ENCODE data around the gene ADGRL1.

ADGRL1 gene

DNA sequence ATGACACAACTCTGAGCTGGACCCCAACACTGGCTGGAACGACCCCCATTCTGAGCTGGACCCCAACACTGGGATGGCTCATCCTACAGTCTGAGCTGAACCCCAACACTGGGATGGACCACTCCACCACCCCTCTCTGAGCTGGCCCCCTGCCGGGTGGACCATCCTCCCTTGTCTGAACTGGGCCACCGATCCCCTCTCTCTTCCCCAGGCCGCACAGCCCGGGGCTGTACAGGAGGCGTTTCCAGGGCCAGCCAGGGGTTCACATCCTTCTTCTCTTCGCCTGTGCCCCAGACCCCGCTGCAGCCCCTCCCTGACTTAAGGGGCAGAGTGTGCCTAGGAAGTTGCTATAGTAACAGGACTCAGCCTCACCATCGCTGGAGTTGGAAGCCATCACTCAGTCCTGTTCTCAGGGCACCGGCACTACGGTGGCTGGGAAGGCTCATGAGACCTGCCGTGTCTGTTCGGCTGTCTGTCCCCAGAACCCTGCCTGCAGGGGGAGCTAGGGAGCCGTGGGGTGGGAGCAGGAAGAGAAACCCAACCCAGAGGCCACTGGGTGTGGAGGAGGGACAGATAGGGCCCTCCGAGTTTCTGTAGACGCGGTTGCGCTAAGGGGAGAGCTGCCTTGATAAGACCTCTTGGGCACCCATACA lies 92.1 kb downstream of the ADGRL1 start:
- DNase-seq (ENCODE audit: low read depth in 2 of 3, low spot score in 1 of 3), result peak; percentile 44 to 50 (median 46)

DNA sequence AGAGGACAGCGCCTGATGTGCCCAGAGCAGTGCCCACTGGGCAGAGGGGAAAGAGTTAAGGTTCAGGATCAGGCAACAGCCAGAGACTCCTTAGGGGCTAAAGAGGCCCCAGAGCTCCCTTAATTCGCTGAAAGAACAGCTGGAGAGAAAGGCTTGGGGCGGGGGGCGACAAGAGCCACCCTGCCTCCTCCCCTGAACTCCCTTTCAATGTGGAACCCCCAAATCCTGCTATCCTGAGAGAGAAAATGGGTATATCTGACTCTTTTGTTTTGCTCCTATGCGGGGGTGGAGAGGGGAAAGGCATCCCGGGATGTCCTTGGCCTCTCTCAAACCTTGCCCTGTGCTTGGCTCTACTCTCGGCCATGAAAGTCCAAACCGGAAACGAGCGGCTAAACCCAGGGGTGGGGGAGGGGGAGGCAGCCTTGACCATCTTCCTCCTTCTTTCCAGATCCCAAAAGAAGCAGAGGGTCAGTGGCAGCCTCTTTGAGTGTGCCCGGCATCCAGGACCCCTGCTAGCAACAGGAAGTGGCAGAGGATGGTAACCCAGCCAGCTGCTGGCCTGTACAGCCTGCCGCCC lies 93.1 kb downstream of the ADGRL1 start:
- DNase-seq (ENCODE audit: low read depth in 2 of 3, low spot score in 1 of 3), result no peak

DNA sequence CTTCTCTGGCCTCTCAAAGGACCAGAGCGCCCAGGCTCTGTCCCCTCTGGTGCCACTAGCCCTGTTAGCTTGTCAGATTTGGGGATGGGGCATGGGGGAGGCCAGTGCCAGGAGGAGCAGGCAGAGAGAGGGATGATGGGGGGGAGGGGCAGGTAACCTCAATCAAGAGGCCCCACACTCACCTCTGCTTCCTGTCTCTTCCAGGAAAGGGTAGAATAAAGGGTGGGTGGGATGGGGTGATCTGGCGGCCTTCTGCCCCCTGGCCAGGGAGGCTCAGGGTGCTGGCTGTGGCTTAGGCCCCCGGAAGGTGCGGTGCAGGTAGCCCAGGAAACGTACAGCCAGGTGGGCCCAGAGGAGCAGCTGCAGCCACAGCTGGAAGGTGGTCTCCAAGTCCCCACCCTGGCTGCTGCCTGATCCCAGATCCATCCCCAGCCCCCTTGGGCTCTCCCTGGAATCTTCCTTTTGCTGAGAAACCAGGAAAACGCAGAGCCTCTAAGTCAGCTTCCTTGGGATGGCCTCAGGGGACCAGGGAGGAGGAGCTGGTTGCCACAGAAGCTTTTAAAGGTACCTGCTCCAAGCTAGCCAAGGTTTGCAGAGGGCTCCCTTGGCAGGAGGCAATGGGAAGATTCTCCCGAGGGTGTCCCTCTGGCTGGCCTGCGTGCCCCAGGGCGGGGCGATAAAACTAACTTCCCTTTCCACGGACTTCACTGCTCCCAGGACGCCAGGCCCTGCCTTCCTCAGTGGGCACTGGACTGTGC lies 93.7 kb downstream of the ADGRL1 start:
- DNase-seq (ENCODE audit: low read depth in 2 of 3, low spot score in 1 of 3), result no peak

DNA sequence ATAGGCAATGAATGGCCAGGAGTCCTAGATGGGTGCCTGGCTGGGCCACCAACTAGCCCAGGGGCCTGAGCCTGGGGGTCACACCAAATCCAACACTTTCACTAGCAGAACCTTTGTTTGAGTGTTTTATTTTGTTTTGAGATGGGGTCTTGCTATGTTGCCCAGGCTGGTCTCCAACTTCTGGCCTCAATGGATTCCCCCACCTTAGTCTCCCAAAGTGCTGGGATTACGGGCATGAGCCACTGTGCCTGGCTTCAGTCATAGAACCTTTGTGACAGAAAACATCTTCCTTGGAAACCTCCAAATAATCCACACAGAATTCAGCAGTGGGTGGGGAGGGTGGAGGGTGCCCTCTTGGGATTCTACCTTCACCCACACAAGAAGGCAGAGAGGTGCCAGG lies 94.5 kb downstream of the ADGRL1 start:
- no peak for DNase-seq (ENCODE audit: low read depth in 2 of 3, low spot score in 1 of 3)

DNA sequence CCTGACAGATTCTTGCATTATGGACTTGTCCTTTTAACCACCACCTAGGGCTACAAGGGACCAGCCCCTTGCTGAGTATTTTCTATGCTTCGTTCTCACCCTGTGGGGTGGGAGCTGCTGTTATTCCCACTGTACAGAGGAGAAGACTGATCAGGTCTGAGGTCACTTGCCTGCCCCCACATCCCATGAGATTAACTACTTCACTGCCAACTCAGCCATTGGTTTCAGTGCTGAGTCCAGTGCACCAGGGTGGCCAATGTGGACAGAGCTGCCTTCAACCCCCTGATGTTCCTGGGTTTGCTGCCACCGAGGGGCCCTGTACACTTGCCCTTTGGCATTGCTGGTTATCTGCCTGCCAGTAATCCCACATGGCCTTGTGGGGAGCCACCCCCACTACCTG lies 95.3 kb downstream of the ADGRL1 start:
- DNase-seq (ENCODE audit: low read depth in 2 of 3, low spot score in 1 of 3), result no peak

DNA sequence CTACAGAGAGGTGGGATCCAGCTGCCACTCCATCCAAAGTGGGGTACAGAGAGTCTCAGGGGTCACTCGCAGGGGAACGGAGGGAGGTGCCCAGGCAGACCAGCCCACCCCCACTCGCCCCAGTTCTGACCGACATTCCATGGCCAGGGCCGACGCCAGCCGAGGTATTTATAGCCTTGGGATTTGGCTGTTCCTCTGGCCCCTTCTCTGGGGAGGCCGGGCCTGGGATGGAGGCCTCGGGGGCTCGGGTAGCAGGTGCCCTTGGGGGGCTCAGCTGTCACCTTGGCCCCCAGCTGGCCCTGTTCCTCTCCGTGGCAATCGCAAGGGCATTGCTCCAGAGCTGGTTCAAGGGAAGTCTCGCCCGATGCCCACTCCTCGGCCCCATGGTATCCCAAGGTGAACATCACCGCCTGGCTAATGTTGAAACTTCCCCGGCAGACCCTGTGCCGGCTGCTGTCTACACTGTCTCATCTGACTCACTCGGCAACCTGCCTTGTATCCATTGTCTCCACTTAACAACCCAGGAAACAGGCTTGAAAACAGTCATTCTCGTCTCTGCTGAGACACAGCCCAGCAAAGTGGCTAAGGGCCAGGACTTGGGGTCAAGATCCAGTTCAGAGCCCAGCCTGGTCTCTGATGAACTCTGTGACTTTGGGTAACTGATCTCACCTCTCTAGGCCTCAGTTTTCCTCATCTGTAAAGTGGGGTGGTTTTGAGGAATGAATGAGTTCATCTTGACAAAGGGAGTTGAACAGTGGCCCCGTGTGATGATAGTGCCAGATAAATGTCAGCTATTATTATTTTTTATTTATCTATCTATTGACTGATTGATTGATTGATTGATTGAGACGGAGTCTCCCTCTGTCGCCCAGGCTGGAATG lies 98.1 kb downstream of the ADGRL1 start:
- DNase-seq (ENCODE audit: low read depth in 2 of 3, low spot score in 1 of 3), result no peak

DNA sequence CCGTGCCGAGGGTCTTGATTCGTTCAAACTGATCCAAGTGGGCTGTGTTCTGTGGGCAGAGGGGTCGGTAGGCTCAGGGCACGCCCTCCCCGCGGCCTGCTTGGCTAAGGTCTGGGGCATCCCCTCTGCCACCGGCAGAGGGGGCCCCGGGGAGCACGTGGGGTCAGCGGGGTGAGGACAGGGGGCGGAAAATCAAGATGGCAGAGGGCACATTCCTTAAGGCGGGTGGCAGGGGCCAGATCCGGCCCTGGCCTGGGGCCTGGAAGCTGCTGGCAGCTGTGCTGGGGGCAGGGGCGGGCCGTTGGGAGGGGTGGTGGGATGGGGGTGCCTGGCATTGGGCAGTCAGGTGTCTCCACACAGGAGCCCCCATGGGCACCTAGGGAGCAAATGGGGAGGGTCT lies 99.1 kb downstream of the ADGRL1 start:
- DNase-seq (ENCODE audit: low read depth in 2 of 3, low spot score in 1 of 3), result no peak

DNA sequence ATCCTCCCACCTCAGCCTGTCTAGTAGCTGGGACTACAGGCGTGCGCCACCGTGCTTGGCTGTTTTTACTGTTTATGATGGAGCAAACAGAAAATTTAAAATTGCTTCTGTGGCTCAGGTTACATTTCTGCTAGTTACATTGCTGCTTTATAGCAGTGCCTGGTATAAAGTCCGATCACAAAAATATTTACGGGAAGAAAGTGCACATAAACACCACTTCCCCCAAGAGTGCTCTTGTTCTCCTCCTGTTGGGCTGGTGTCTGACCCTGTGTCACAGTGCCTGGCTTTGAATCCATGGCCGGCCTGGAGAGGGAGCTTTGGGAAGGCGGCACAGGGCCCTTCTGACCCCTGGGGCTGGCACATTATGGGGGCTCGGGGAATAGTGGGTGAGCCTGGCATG lies 100.3 kb downstream of the ADGRL1 start:
- no peak for DNase-seq (ENCODE audit: low read depth in 2 of 3, low spot score in 1 of 3)

DNA sequence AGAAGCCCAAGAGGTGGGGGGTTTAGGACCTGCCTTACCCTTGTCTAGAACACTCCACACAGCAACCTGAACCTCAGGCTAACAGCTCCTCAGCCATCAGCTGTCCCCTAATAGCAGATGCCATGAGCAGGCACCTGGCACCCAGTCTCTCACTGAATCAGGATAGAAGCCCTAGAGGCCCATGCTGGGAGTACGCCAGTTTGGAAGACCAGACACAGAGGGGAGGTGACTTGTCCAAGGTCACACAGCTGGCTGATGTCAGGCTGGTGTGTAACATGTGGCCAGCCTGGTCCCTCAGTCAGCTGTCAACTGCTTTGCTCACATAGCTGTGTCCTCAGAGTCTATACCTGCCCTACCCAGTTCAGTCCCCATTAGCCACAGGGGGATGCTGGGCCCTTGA lies 102.7 kb downstream of the ADGRL1 start:
- no peak for DNase-seq (ENCODE audit: low read depth in 2 of 3, low spot score in 1 of 3)

DNA sequence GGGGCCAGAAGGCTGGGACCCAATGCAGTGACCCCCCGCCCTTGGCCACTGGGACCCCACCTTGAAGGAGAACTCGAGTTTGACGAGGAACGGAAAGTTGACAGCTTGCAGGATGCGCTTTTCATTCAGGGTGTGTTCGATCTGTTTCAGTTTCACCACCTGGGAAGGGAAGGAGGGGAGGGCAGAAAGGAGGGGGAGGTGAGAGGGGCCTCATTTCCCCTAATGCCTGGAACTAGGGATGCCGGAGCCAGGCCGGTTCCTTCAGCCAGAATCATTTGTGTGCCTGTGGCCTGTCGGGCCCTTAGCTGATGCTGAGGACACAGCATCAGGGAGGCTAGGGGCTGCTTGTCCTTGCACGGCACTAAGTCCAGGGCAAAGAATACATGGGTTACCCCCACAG lies 103.2 kb downstream of the ADGRL1 start:
- no peak for DNase-seq (ENCODE audit: low read depth in 2 of 3, low spot score in 1 of 3)

DNA sequence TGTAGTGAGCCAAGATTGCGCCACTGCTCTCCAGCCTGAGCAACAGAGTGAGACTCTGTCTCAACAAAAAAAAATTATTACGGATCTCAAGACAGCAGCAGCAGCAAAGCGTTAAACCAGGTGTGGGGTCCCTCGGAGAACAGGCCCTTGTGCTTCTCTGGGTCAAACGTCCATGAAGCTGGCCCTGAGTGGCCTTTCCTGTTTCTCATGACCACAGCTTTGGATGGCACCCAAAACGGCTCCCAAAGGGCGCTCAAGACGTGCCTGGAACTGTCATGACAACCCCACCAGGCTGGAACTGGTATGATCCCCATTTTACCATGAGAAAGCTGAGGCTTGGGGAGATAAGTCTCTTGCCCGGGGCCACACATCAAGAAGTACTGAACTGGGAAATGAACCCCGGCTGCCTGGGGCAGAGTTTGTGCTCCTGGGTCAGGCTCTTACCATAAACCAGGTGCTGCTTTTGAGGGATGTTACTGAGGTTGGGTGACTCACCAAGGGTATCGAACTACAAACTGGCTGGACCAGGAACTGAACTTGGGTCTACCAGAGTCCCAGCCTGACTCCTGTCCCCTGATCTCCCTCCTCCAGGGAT lies 103.8 kb downstream of the ADGRL1 start:
- DNase-seq (ENCODE audit: low read depth in 2 of 3, low spot score in 1 of 3), result no peak

DNA sequence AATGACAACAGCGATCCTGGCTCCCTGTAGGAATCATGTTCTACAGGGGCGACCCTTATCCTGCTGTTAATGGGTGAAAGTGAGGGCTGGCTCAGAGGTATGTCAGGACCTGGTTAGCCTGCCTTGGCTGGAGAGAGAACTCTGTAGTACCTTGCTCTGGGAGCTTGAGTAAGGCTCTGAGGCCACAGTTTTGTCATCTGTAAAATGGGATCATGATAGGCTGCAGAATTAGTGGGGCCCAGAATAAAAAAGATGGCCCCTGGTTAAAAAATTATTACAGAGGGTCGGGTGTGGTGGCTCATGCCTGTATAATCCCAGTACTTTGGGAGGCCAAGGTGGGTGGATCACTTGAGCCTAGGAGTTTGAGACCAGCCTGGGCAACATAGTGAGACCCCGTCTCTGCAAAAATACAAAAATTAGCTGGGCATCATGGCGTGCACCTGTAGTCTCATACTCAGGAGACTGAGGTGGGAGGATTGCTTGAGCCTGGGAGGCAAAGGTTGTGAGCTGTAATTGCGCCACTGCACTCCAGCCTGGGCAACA lies 104.9 kb downstream of the ADGRL1 start:
- no peak for DNase-seq (ENCODE audit: low read depth in 2 of 3, low spot score in 1 of 3)

All from stimulated activated CD4-positive, alpha-beta T cell treated with anti-CD3 and anti-CD28 coated beads, Interleukin-12 subunit alpha, Interleukin-12 subunit beta, amount 100 ng/mL, for 48 hours (primary cell).